GM18861 (cell line): ENCODE measurements around the gene TMEM234.

Experiments
- ATAC-seq: cut with Tn5 transposase; IDR thresholded peaks from one replicate; pipeline ENCODE4 v1.9.1; 2021; ENCODE audit not compliant: unreplicated experiment

TMEM234 gene

DNA sequence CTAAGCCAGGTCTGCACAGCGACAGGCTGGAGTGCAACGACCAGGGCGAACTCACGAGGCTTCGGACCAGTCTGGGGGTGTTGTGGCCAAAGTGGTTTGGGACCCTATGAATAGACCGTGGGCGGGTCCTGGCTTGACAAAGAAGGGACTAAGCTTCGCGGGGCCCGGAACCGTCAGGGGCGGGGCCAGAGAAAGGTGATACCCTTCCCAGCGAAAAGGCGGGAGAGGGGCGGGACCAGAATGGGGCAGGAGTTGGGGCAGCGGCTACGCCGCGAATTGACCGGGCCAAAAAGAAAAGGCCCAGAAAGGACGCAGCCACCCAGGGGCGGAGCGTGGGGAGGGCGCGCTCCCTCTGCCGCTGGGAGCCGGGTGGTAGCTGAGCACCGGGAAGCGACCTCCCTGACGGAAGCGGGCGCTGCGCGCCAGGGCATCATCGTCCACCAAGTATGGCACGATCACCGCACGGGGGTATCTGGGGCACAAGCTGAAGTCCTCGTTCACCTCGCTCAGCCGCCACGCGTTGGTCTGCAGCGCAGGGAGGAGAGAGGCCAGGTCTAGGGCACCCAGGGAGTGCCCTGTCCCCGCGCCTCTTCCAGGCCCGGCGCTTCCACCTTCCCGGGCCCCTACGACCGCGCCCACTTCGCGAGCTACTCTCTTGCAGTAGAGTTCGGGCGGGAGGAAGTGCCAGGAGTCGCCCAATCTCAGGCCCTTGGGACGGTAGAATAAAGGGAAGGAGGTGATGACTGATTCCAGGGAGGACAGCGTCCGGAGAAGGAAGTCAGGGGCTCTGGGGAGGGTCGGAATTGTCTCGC, 18.2 kb upstream of the TMEM234 start:
- no peak for ATAC-seq

DNA sequence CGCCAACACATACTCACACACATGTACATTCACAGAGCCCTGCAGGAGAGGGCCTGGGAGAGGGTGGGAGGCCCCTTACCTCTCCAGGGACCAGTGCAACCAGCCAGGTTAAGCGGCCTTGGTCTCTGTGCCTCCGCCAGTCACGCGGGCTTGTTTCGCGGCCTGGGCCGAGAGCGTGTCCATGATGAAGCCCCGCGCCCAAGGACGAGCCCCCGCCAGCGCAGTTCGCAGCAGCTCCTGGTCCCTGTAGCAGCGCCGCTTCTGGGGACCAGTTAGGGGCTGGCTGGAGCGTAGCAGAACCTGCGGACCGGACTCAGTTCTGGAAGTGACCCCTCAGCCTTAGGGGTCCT, 17.6 kb upstream of the TMEM234 start:
- ATAC-seq: no peak

DNA sequence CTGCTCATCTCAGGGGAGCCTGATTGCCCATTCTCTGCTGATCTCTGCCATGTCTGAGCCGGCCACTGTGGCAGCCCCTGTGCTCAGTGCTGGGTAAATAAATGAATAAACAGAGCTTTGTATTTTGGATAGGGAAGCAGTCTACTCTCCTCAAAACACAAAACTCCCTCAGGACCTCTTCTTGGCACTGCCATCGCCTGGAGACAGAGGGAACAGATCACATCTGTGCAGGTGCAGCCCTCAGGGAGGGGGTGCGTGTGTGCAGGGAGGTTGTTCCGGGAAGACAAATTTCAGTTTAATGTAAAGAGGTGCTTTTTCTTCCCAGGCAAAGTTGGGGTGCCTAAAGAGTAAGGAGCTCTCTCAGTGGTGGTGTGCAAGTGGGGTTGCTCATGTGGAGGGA, 17.2 kb upstream of the TMEM234 start:
- no peak for ATAC-seq

- ATAC-seq: no peak
These were observed 12.6 kb upstream of the TMEM234 start for GRCh38 chr1:32234792-32235191.

DNA sequence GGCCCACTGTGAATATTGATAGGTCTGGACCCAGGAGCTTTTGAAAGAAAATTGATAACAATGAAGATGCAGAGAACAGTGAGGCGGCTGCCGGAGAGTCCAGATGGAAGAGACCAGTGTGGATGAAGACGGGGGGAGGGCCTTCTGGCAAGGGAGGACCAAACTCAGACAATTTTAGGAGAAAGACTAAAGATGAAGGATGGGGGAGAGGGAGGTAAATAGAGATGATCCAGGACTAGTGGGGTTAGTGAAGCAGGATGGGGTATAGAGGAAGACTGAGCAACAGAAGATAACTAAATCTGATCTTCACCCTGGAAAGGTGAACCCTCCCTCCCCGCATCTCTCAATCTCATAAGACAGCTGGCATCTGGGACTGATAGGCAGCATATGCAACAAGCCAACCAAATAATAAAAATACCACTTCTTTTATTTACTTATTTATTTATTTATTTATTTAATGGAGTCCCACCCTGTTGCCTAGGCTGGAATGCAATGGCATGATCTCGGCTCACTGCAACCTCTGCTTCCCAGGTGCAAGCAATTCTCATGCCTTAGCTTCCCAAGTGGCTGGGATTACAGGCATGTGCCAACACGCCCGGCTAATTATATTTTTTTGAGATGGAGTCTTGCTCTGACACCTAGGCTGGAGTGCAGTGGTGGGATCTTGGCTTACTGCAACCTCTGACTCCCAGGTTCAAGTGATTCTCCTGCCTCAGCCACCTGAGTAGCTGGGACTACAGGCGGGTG, 10.6 kb upstream of the TMEM234 start:
- ATAC-seq: no peak

GRCh38 chr1:32231843-32232432, 9.8 kb upstream of the TMEM234 start:
- no peak for ATAC-seq

- no peak for ATAC-seq
These were observed 6.6 kb upstream of the TMEM234 start for GRCh38 chr1:32228771-32229170.

DNA sequence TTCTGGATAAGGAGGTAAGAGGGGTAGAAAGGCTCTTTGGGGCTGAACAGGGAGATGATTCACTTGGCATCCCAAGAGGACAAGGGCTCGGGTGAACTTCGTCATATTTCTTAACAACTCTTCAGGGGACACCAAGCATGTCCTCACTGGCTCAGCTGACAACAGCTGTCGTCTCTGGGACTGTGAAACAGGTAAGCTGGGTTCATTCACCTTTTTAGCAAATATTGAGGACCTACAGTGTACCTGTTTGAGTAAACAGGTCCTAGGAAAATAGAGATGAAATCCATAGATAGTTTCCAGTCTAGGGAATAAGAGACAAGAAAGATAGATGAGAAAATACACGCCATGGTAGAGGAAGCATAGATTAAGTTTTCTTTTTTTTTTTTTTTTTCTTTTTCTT, 2.1 kb upstream of the TMEM234 start:
- ATAC-seq: no peak

GRCh38 chr1:32223683-32224082, 1.5 kb upstream of the TMEM234 start:
- no peak for ATAC-seq

- ATAC-seq: no peak
These were observed 573 bp downstream of the TMEM234 start for GRCh38 chr1:32221581-32221979.

- ATAC-seq: no peak
These were observed 1.2 kb downstream of the TMEM234 start for GRCh38 chr1:32220746-32221580.

GRCh38 chr1:32219022-32219421, 3.1 kb downstream of the TMEM234 start:
- no peak for ATAC-seq

- no peak for ATAC-seq
These were observed 5.6 kb downstream of the TMEM234 start for GRCh38 chr1:32216566-32216965.

DNA sequence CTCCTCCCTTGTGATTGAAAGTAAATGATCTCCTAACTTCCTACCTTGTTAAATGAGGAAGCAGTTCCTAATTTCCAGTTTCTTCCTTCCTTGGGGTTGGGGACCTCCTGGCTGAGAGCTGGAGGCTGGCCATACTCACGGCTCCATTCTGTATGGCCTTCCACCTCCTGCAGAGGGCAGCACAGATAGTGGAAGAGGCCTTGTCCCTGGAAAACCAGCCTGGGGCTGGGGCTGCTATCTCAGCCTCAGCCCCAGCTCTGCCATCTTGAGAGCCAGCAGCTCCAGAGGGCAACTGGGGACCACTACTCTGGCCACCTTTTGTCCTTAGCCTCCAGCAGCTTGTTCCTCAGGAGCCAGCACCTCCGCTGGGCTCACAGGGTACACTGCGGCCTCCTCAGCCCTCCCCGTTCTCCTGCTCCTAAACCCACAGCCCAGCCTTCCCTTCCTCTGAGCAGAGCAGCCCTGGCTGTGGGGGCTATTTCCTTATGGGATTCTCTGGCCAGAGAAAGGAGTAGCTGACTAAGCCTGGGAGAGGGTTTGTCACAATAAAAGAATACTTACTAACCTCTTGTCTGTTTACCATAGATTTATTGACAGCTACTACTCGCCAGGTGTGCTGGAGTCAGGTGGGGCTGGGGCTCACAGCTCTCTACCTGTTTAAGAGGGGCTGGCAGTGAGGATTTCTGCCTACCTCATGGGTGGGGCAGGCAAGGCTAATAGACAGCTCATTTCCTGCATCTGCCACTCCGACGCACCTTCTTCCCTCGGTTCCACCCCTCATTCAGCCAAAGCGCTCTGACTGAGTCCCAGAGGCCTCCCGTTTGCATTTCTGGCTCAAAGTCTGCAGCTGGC, 6.3 kb downstream of the TMEM234 start:
- ATAC-seq: no peak

DNA sequence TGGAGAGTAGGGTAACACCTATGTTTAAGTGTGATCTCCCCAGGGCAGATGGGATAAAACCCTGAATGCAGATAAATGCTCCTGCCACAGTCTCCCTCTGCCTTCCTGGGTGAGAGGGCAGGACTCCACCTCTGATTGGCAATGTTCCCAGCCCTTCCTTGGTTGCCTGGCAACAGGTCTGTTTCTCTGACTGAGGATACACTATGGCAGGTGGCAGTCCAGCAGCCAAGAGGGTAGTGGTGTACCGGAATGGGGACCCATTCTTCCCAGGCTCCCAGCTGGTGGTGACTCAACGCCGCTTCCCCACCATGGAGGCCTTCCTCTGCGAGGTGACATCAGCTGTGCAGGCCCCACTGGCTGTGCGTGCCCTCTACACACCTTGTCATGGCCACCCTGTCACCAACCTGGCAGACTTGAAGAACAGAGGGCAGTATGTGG, 13.2 kb downstream of the TMEM234 start, which contains the start of gene DCDC2B:
DCDC2B (plus strand) TSS at position 199 of the 438 bp plus-strand sequence; CDS start at position 204, 5 bp downstream.
- no peak for ATAC-seq

DNA sequence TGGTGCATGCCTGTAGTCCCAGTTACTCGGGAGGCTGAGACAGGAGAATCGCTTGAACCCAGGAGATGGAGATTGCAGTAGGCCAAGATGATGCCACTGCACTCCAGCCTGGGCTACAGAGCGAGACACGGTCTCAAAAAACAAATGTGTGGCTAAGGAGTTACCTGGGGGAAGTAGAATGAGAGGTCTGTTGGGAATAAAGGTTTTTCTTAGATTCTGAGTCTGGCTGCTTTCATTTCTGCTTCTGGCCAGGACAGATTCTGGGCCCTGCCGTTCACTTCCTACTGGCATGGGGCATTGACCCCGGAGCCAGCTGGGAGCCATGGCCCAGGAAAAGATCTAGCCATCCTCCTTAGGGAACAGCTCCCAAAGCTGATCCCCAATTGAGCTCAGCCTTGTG, 13.7 kb downstream of the TMEM234 start:
- no peak for ATAC-seq

- ATAC-seq: peak; percentile 35
These were observed 16.5 kb downstream of the TMEM234 start, which contains the start of gene IQCC for GRCh38 chr1:32205401-32206370. IQCC (plus strand) TSS chr1:32205671; CDS start chr1:32205682, 11 bp downstream.

DNA sequence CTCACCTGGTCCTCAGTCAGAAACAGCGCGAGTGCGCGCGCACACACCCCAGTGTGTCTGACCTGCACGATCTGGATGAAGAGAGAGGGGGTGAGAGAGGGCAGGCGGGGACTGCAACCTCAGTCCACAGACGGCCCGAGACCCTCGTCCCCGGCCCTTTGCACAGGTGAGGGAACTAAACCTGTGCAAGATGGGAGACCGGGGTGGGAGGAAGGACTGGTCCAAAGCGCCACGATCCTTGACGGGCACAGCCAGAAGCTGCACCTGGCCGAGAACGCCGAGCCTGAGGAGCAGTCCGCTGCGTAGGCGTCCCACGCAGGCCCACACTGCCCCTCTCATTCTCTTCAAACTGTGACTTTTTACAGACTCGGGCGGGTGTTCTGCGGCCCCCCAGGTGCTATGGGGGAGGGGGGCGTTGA, 17.2 kb downstream of the TMEM234 start:
- ATAC-seq: no peak
